Left colon (tissue), 2 donors: ENCODE measurements around the gene SHROOM4. TPM values are rescaled to one million over a fixed set of nuclear protein-coding genes. Genes with fewer than 3 reads are reported as not detected.

ENCODE experiments used
- ATAC-seq: fragments of 200-7000 bp; cut with Tn5 transposase; one replicate; pipeline ENCODE4 v1.9.1; 2020; ENCODE audit warnings: mild to moderate bottlenecking, moderate library complexity
- DNase-seq, 2 donors: peaks; one replicate each; pipeline ENCODE4 v3.0.0-alpha.2; 2020
- intact Hi-C, 2 donors: fragments of 100-400 bp; cut with DNase I in 1 of 2; cut with micrococcal nuclease in 1 of 2; formaldehyde crosslinking; loops; one replicate each; pipeline versions ENCODE4 v1.11.2 to v1.14.0; 2022; cut with DNase I, micrococcal nuclease
- total RNA-seq, 2 donors: library from RNA; stranded (reverse); fragmentation: NEBNext Ultra II Directional; extraction: Animal tissue kit (Norgen Biotek cat#: 25700); gene quantifications; one replicate each; pipeline ENCODE4 v1.2.1, GENCODE V29; 2021
- donor health status: DM: no; HTN: no; CAD: no.
- donor health status: DM: yes; HTN: yes; CAD: no.

Gene SHROOM4
- total RNA-seq, 2 donors from 2014 or later, result 3.2 to 3.8 TPM

DNA sequence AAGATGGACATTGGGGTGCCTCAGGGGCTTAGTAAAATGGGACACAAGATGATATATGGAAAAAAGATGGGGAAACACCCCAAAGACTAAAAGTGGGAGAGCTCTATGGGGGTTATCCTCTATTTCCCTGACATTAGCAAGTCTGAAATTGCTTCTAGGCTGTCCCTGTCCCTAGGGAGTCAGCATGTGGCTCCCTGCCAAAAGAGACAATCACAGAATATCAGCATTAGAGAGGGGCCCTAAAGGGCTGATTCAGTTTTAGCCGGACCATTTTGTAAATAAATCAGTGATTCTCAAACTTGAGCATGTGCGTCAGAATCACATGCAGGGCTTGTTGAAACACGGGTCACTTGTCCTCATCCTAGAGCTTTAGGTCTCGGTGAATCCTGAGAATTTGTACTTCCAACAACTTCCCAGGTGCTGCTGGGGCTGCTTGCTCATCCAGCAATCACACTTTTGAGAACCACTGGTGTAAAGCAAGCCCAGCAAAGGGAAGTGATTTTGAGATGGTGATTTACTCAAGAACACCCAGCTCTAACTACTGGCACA lies 178.1 kb downstream of the SHROOM4 start:
- no peak for DNase-seq
- intact Hi-C loops, result no loop called here
- no peak for ATAC-seq

DNA sequence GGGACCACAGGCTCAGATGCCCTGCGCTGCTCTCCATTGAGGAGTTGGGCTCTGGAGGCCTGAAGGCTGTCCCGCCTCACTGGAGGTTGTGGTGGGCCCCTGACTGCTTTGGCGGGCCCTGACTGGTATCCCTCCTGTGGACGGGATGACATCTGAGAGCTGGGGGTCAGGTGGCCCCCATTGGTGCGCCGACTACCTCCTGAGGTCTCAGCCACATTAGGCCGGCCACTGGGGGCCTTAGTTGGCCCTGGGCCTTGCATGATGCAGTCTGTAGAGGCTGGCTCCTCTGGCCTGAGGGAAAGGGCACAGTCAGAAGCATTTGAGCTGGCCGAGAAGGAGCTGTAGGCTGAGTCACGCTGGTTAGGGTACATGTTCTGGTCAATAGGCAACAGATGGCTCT lies 178.8 kb downstream of the SHROOM4 start:
- ATAC-seq (no peak), DNase-seq (no peak)
- intact Hi-C loops, result no loop called here

DNA sequence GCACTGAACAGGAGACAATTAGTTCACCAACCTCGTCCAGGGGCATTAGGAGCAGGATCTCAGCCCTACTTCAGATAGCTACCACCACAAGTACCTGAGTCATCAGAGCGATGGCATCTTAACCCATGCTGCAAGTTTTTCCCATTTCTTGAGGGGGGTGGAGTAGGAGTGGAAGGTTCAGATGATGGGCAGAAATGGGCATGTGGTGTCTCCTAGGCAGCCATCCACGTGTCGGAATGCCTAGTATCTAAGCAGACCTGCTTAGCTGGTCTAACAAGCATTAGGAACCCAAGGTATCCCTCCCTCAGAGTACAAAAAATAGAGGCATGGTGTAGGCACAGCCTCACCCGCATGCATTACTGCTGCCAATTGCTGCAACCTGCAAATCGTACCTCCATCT lies 184.2 kb downstream of the SHROOM4 start:
- intact Hi-C loops, result no loop called here
- DNase-seq (no peak), ATAC-seq (no peak)

DNA sequence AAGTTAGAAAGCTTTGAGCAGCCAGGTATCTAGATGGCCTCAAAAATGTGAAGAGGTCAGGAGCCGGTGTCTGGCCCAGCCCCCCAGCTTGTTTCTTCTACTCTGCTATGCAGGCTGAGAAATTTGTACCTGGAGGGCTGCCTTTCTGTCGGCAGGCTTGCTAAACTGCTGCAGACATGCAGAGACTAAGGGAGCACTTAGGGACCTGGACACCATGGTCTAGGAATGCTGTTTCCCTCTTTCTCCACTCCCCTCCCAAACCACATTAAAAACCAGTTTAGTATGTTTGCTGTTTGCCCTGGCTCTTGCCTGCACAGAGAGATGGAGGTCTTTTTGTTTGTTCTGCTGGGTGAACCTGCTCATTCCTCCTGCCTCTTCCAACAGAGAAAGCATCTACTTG lies 186.3 kb downstream of the SHROOM4 start:
- DNase-seq (no peak), ATAC-seq (no peak)
- intact Hi-C loops, result no loop called here

DNA sequence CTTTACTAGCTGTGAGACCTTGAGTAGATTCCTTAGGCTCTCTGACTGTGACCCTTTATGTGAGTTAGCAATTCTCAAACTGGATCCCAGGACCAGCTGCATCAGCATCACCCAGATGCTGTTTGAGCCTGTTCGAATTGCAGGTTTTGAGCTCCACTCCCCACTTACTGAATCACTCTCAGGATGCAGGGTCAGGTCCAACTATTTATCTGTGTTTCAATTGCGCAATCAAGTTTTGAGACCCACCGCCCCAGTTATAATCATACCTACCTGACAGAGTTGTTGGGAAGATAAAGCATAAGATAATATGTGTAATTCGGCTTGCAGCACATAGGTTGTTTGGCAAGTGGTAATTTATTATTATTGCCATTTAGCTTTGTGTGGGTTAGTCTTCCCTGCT lies 187.6 kb downstream of the SHROOM4 start:
- intact Hi-C loops, result no loop called here
- DNase-seq, result no peak
- no peak for ATAC-seq

DNA sequence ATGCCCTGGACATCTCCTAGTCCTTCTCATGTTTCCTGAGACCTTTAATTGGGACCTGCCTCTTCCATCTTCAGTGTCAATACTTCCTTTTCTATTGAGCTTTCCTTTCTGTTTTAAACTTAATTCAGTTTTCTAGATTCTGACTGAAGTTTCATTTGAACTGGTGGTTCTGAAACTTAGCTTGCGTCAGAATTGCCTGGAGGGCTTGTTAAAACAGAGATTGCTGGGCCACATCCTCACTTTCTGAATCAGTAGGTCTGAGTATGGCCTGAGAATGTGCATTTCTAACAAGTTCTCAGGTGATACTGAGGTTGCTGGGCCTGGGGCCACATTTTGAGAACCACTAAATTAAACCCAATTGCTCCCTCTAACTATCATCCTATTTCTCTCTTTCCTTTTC lies 191.2 kb downstream of the SHROOM4 start:
- intact Hi-C loops, result no loop called here
- DNase-seq, result no peak
- ATAC-seq, result no peak

DNA sequence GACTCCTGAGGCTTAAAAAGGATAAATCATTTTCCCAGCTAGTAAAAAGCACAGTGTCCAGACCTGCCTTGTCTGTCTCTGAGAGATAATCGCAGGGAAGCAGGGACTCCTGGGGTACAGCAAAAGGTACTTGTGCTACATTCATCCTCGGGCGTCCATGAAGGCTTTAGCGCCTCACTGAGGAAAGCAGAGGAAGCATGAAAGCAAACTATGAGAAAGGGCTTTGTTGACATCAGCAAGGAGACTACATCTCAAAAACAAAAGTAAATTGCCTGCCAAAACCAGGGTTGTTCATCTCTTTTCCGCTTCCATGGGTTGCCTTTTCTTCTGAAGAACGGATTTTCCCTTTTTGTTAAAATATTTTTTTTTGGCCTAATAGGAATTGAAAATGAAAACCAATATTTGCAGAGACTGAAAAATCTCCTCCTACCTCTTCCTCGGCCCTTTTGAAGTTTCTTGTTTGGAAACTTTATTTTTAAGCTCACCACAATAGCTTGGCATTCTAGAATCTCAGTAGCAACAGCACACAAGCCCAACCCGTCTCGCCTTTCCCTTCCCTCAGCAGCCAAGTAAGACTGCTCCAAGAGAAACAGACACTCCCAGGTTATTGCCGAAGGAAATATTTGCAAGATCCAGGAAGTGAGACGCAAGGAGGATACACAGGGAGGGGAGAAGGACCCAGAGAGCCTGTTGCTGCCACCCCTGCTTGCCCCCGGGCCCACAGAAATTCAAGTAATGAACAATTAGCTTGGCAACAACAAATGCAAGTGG lies 195.0 kb downstream of the SHROOM4 start:
- intact Hi-C loops, result no loop called here
- ATAC-seq (peak; percentile 84), DNase-seq (no peak)

DNA sequence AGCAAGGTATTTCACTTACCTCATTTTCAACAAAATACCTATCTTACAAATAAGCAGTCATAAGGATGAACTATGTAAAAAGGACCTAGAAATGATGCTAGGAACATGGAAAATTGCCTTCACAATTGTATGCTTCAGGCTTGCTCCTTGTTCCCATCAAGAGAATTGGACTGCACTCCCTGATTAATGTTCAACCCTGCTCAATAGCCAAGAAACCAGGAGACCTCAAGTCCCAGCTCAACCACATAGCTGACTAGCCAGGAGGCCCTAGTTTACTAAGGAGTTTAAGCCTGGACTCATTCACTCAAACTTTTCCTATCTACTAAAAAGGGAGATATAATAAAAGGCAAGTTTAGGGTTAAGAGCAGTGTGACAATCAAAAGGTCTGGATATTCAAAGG lies 196.8 kb downstream of the SHROOM4 start:
- DNase-seq (no peak), ATAC-seq (no peak)
- intact Hi-C loops, result no loop called here

DNA sequence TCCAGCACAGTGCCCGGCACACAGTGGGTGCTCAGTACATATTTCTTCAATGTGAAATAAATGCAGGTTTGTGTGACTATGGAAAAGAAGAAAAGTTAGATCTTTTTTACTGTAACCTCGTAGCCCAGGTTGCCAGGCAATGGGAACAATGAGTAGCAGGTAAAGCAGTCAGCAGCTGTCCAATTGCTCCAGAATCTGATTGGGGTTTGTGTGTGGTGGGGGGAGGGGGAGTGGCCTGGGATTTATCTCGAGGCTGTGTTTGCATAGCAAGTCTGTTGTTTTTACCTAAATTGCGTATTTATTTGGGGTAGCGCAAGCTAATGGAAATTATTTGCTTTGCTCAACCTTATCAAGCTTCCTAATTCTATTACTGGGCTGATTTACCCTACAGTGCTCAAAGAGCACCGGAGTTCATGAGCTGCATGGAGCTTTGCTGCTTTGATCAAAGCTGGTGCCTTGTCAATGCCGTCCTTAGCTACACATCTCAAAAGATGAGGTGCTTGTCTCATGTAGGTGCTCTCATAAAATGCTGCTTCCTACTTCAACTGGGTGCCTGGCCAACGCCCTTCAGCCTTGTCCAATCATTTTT lies 198.3 kb downstream of the SHROOM4 start:
- DNase-seq (no peak), ATAC-seq (no peak)
- intact Hi-C loops, result no loop called here

DNA sequence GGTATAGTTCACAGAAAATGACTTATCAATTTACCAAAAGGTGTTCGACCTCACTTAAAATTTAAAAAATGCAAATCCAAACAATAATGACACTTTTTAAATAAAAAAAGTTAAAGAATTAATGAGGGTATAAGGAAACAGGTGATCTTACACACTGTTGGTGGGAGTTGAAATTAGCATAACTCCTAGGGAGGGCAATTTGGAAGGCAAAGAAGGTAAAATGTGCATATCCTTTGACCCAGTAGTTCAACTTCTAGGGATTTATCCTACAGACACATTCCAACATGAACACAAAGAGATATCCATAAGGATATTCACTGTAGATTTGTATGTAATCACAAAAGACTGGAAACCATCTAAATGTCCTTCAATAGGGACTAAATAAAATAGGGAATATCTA lies 199.5 kb downstream of the SHROOM4 start:
- no peak for ATAC-seq
- no peak for DNase-seq
- intact Hi-C loops, result no loop called here

DNA sequence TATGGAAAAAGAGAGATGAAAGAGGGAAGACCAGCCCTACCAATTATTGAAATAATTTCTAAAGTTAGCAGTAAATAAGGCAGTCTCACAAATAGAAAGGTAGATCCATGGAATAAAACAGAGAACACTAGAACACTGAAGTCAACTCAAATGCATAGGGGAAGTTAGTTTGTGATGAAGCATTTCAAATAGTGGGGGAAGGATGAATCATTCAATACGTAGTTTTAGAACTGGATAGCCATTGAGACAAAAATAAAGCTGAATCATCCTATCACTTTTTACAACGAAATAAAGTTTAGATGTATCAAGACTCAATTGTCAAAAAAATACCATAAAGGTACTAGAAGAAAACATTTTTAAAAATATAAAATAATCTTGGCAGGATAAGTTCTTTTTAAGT lies 200.1 kb downstream of the SHROOM4 start:
- ATAC-seq, result no peak
- DNase-seq, result no peak
- intact Hi-C loops, result no loop called here

DNA sequence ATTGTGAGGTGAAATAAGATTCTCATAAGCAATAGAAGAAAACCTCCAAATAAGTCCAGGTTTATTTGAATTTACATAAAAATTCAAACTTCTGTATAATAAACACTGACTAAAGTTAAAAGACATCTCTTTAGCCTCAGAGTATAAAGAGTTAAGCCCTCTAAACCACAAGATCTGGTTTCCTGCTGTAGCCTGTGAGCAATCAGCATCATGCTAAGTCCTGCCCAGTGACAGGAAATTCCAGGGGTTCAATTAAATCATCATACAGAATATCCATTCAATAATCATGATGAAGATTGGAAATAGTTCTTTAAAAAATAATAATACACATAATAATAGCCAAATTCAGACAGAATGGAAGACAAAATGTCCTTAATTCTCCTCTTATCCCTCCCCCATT lies 204.2 kb downstream of the SHROOM4 start:
- intact Hi-C loops, result no loop called here

DNA sequence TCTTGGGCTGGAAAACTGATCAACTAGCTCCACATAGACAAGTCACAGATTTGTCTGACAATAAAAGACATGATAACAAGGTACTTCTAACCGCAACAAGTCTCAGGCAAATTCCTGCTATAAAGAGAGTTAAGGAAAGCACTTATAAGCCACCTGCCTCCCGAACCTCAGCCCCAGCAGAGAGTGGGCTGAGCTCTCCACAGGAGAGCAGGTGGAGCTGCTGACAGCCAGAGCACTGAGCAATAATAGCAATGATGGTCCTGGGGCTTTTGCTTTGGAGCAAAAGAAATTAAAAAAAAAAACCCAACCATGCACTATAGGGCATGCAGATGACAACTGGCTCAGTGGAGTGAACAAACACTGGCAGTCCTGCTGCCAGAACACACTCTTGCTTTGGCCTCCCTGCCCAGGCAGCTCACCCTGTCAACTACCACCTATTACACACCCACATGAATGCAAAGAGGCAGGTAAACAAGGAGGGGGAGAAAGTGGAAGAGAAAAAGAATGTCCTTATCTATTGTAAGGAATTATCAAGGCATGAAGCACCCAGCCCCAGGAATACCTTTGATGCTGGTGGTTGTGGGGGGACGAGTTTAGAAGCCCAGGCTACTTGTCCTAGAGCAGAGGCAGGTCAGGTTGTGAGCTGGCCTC lies 207.6 kb downstream of the SHROOM4 start:
- no peak for ATAC-seq
- no peak for DNase-seq

More for the DNA sequence above, 204.2 kb downstream of the SHROOM4 start:
- ATAC-seq (no peak), DNase-seq (no peak)

DNA sequence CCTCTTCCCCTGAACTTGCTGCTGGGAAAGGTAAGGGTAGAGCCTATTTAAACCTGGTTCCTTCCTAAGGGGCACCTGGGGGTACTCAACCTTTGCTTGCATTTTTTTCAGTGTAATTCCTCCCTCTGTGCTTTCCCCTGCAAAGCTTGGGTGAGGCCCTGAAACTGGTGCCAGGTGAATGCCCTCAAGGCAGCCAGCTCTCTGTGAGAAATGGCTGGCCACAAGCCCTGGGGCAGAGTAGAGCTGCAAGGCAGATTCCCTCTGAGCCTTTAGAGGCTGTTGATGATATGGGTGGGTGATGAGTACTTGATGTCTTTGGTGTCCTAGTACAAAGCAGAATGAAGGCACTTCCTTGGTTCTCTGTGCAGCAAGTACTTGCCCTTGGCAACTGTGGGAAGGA lies 217.9 kb downstream of the SHROOM4 start:
- intact Hi-C loops, result no loop called here
- ATAC-seq, result no peak
- DNase-seq, result no peak

More for the DNA sequence above, 207.6 kb downstream of the SHROOM4 start:
- intact Hi-C loops, result no loop called here

DNA sequence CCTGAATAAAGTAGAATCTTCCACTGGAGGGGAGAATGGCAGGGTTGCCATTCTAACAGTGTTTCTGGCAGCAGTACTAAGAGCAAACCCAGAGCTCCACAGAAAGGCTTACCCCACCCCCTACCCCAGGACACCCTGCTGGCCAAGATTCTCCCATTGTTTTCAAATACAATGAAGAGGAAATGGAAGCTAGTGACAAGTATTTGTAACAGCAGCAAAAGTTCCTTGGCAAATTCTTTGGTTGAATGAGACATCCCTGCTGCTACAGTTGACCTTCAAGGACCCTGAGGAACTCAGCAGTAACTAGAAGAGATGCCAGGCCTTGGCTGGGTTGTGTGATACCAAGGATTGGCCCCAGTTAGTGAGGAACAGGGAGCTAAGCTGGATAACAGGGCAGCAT lies 219.2 kb downstream of the SHROOM4 start:
- no peak for ATAC-seq

DNA sequence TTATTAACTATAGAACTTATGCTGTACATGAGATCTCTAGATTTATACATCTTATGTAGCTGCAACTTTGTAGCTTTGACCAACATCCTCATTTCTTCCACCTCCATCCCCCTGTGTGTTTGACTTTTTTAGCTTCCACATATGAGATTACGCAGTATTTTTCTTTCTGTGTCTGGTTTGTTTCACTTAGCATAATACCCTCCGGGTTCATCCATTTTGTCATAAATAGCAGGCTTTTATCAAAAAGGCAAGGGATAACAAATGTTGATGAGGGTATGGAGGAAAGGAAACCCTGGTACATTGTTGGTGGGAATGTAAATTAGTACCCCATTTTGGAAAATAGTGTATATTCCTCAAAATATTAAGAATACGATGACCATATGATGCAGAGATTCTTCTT lies 227.0 kb downstream of the SHROOM4 start:
- ATAC-seq (no peak), DNase-seq (no peak)
- intact Hi-C loops, result no loop called here

More for the DNA sequence above, 219.2 kb downstream of the SHROOM4 start:
- intact Hi-C loops, result no loop called here
- no peak for DNase-seq

DNA sequence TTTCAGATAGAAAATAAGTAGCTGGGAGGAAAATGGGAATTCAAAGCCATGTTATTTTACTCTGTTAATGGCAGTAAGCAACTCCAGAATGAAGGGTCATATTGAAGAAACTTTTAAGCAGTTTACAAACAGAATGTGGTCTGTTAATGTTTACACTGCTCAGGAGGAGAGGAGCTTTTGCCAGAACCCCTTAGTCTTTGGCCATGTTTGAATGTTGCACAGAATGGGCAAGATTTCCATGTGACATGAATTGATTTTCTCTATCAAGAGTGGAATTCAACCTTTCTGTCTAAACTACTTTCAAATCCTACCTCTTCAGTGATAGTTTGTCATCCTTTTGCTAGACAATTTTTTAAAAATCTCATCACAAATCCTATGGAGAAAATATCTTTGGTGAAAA lies 227.6 kb downstream of the SHROOM4 start:
- ATAC-seq, result no peak
- intact Hi-C loops, result no loop called here

DNA sequence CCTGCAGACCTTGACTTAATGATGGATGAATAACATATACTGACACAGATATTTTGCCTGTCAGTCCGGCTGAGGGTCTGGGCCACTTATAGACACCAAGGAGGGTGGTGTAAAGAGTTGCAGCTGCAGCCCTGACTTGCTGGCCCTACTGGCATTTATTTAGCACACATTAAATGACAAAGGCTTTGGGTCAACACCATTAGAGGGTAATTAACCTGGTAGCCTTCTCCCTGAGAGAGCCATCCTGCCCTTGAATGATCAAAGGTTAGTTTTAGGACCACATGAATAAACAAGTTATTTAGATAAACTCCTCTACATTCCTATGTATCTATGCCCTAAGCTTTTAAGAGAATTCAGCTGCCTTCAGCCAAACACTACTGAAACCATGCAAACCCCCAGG lies 232.6 kb downstream of the SHROOM4 start:
- intact Hi-C loops, result no loop called here
- no peak for DNase-seq
- no peak for ATAC-seq

More for the DNA sequence above, 227.6 kb downstream of the SHROOM4 start:
- no peak for DNase-seq

DNA sequence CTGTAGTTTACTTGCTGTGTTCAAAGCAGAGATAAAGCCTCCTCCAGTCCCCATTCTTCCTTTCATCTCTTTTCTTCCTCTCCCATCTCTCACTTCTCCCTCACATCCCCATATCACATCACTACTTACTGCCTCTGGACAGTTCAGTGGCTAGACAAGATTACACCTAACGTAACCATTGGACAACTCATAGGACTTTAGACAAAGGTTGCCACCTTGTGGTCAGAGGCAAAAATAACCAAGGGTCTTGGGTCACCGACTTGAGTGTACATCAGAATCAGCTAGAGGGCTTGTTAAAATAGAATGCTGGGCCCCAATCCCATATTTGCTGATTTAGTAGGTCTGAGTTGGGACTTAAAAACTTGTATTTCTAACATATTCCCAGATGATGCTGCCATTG lies 234.0 kb downstream of the SHROOM4 start:
- DNase-seq (peak in 1 of 2 donors; percentile 25), ATAC-seq (peak; percentile 81)
- intact Hi-C loops, result no loop called here

DNA sequence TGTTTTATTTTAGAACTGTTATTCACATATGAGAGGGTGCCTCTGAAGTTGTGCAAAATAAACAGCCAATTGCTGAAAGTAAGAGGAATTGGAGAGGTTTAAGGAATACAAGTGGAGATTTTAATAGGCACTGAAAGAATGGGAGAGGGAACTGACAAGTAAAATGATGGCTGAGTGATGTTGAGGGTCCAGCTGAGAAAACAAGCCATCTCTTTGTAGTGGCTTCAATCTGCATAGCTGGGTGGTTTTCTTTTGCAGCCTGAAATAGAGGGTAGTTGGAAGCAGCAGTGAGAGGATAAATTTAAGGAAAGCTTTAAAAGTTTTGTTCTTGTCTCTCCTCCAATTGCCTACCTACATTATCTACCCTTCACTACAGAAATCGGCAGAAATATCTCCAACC lies 236.7 kb downstream of the SHROOM4 start:
- ATAC-seq, result no peak
- no peak for DNase-seq
- intact Hi-C loops, result no loop called here
